Dermis microvascular lymphatic vessel endothelial cell (primary cell): ENCODE results near the gene OR6F1. TPM values are rescaled to one million over a fixed set of nuclear protein-coding genes. Genes with fewer than 3 reads are reported as not detected.

ENCODE experiments used
- total RNA-seq: library from RNA; depleted of rRNA; stranded (reverse); fragments of >200 nt; gene quantifications from 2 replicates; pipeline ENCODE4 v1.2.1, GENCODE V29; 2014

OR6F1 gene
- total RNA-seq, 1 donor from 2014 or later, result not detected

Other genes starting within 250 kb of the OR6F1 start
- not detected in 2 replicates for gene OR2C3, start 180.2 kb downstream of the OR6F1 start, total RNA-seq
- not detected in 2 replicates for gene GCSAML, start 167.5 kb downstream of the OR6F1 start, total RNA-seq
- gene OR2G2, start 128.3 kb downstream of the OR6F1 start, total RNA-seq, result not detected in 2 replicates
- not detected in 2 replicates for gene OR2G3, start 111.1 kb downstream of the OR6F1 start, total RNA-seq
- gene OR13G1, start 36.9 kb downstream of the OR6F1 start, total RNA-seq, result not detected in 2 replicates
- gene OR14K1, start 22.0 kb upstream of the OR6F1 start, total RNA-seq, result not detected in 2 replicates
- gene OR14A2, start 31.5 kb upstream of the OR6F1 start, total RNA-seq, result not detected in 2 replicates
- not detected in 2 replicates for gene OR1C1, start 43.9 kb upstream of the OR6F1 start, total RNA-seq
- not detected in 2 replicates for gene OR14A16, start 107.5 kb upstream of the OR6F1 start, total RNA-seq
- not detected in 2 replicates for gene OR11L1, start 125.2 kb upstream of the OR6F1 start, total RNA-seq
- gene TRIM58, start 140.5 kb upstream of the OR6F1 start, total RNA-seq, result under 0.01 and 0.25 TPM in 2 replicates
- gene OR2W3, start 178.9 kb upstream of the OR6F1 start, total RNA-seq, result not detected in 2 replicates
- gene OR2T8, start 203.6 kb upstream of the OR6F1 start, total RNA-seq, result not detected in 2 replicates
- gene OR2AJ1, start 208.2 kb upstream of the OR6F1 start, total RNA-seq, result not detected in 2 replicates
- gene OR2L8, start 232.2 kb upstream of the OR6F1 start, total RNA-seq, result not detected in 2 replicates
- gene OR2AK2, start 248.6 kb upstream of the OR6F1 start, total RNA-seq, result not detected in 2 replicates